Activated CD8-positive, alpha-beta memory T cell treated with anti-CD3 and anti-CD28 coated beads for 36 hours (primary cell): ENCODE measurements around the gene MEIS3. TPM values are rescaled to one million over a fixed set of nuclear protein-coding genes. Genes with fewer than 3 reads are reported as not detected.

ENCODE experiments used
- CTCF ChIA-PET: fragments of 350-600 bp; sonication (Branson Sonifier 250); formaldehyde crosslinking; loops from one replicate; lab custom pipeline; 2021; ENCODE audit warnings: antibody characterized with exemption; lab: Charles Lee
- POLR2A ChIA-PET: fragments of 350-600 bp; sonication (Branson Sonifier 250); formaldehyde crosslinking; loops from one replicate; lab custom pipeline; 2021; ENCODE audit warnings: antibody characterized with exemption; lab: Charles Lee
- total RNA-seq, 2 experiments: library from RNA; stranded (reverse); gene quantifications; one replicate each; pipeline ENCODE4 v1.2.3, GENCODE V29; 2021

The MEIS3 gene
- total RNA-seq: not detected

DNA sequence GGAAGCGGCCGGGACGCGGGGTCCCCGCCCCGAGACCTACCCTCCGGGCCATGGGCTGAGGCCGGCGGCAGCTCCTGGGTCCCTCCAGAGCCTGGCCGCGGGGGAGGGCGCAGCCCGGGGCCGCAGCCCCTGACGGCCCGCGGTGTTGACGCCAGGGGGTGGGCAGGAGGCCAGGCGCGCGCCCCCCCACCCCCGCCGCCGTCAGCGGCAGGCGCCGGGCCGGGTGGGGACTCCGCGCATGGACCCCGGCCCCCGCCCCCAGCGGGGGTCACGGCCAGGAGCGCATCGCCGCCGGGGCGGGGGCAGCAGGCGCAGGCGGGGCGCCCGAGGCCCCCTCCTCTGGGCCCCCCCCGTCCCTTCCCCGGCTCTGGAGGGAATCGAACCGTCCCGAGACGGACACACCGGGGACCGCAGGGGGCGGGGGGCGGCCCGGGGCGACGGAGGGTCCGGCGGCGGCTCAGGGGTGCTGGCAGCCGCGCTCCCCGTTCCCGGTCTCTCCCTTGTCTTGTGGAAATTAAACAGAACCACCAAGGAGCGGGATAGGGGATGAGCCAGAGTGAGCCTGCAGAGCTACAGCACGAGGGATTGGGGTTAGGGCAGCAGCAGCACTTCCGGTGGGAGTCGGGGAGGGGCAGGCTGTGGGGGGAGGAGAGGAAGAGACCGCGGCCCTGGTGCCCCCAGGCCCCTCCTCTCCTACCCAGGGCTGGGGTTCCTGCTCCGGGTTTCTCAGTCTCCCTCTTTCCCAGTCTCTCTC lies at the start of gene MEIS3:
TSS of gene MEIS3 (minus strand) at position 498 of the 754 bp plus-strand sequence. CDS start at position 52, 446 bp downstream.
- POLR2A ChIA-PET: no interaction called here

DNA sequence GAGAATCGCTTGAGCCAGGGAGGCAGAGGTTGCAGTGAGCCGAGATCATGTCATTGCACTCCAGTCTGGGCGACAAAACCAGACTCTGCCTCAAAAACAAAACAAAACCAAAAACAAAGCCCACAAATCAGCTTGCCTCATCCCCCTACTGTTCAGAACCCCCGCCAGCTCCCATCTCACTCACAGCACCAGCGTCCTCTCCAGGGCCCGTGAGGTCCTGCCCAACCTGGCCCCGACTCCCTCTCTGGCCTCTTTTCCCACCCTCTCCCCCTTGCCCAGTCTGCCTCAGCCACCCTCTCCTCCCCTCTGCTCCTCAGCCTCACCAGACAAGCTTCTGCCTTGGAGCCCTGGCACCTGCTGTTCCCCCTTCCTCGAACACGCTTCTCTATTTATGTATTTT lies 48.6 kb upstream of the MEIS3 start:
- ChIA-PET POLR2A (no interaction called here), CTCF (no interaction called here)

More for the DNA sequence above, at the start of gene MEIS3:
- CTCF ChIA-PET: no interaction called here

DNA sequence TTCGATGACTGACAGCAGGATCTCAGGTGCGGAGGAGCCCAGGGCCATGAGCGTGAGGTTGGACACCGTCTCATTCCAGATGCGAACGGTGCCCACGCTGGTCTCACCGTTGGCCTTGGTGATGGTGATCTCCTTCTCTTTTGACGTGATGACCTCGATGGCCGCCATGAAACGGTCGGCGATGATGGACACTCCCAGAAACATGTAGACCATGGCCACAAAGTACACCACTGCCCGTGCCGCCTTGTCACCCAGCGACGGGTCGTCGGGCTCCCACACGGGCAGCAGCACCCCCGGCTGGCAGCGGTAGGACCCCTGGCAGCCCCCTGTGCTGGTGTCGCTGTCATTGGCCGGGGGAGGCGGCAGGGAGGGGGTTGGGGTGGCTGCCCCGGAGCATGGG lies 46.6 kb upstream of the MEIS3 start:
- POLR2A ChIA-PET: no interaction called here
- CTCF ChIA-PET: no interaction called here

DNA sequence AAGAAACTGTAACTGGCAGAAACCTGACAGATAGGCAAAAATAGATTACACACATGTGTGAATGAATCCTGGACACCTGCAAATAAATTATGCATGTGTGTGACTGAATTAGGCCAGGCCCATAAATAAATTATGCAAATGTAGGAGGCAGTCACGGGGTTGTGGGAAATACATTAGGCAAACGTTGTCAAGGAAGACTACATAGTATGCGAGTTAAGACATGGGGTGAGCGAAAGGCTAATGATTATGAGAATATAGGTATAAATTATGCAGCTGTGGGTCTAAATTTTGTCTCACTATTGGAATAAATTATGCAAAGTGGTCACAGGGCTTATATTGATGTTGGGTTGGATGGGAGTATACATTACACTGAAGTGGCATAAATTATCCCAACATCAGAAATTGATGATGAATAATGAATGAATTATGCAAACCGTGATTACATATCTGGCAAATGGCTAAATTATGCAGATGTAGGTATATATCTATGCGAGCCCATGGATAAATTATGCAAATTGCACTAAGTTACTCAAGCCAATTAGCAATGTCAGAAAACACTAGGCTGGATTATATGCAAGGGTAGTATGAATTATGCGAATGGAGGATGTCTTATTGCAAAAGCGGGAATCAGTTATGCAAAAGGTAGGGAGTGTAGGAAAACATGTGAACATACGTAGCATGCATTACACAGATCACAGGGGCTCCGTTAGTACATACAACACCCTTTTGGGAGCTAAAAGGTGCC lies 45.5 kb upstream of the MEIS3 start:
- POLR2A ChIA-PET: no interaction called here
- CTCF ChIA-PET: interaction anchor here (1.5 kb wide), 1 partner anchor 74 kb away, joined by 3 read pairs; no protein-coding TSS in a partner anchor

DNA sequence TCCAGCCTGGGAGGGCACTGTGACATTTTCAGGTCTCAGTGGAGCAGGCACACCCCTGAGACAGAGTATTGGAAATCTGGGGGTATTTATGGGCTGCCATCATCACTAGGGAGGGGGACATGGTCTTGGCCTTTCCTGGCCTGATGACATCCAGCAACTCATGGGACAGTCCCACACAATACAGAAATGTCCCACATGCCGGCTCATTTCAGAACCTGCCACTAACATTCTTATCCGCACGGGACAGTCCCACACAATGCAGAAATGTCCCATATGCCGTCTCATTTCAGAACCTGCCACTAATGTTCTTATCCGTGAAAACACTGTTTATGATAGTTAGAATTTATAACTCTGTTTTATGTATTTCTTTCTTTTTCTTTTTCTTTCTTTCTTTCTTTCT lies 42.5 kb upstream of the MEIS3 start:
- ChIA-PET CTCF (no interaction called here), POLR2A (no interaction called here)

DNA sequence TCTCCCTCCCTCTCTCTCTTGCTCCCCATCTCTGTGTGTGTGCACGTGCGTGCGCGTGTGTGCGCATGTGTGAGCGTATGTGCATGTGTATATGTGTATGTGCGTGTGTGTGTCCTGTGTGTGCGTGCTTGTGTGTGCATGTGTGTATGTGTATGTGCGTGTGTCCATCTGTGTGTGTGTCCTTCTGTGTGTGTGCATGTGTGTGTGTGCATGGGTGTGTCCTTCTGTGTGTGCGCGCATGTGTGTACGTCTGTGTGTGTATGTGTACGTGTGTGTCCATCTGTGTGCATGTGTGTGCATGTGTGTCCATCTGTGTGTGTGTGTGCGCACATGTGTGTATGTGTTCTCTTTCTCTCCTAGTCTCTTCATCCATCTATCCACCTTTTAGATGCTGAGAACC lies 40.1 kb upstream of the MEIS3 start:
- CTCF ChIA-PET: interaction anchor here (0.6 kb wide), 1 partner anchor 30 kb away, joined by 3 read pairs; no protein-coding TSS in a partner anchor
- POLR2A ChIA-PET: no interaction called here

DNA sequence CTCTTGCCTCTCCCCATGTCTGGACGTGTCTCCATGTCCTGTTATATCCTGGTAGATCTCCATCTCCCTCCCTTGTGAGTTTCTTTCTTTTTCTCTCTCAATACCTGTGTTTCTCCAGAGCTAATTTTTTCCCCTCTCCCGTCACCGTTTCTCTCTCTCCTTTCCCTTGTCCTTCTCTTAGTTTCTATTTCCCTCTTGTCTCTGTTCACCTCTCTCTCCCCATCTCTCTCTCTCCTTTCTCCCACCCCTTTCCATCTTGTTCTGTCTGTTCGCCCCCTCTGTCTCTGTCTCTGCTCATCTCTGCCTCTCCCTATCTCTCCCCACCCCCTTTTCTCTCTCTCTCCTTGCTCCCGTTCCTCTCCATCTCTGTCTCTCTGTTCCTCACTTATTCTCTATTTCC lies 39.3 kb upstream of the MEIS3 start:
- ChIA-PET CTCF (no interaction called here), POLR2A (no interaction called here)

DNA sequence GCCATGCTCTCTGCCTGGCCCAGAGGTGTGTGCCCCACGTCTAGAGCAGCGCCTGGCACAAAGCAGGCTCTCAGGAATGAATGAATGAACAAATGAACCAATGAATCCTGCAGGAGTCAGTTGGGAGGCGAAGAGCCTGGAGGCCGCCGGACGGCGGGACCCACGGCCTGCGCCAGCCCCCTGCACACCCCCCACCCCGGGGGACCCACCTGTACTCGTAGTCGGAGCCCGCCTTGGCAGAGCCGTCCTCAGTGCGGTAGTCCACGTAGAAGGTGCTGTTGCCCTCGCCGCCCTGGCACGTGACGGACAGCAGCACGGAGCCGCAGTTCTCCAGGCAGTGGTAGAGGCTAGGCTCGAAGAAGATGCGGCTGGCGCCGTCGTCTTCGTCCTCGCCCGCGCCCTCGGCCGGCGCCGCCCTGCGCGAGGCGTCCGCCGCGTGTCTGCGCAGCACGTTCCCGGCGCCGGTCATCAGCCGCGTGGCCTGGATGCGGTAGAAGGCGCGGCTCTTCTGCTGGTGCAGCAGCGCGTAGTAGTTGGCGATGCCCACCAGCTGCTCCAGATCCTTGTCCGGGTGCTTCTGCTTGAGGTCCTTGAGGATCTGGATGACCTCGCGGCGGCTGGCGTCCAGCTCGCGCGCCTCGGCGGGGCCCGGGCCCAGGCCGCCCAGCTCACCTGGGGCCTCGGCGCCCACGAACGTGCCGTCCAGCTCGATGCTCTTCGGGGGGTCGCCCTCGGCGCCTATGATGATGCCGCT lies 37.6 kb upstream of the MEIS3 start:
- ChIA-PET POLR2A (no interaction called here), CTCF (no interaction called here)

DNA sequence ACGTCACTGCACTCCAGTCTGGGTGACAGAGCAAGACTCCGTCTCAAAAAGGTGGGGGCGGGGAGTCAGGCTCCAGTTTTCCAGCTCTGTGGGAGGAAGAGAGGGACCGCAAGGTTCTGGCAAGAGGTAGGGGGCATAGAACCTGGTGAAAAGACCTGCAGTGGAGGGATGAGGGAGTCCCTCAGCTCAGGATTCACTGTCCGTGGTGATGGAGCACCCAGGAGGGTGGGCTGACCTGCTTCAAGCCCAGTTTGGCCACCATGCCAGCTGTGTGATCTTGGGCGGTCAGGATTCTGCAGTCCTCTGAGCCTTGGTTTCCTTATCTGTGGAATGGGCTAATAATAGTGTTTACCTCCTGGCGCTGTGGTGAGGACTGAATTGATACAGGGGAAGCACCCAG lies 31.2 kb upstream of the MEIS3 start:
- POLR2A ChIA-PET: no interaction called here
- CTCF ChIA-PET: interaction anchor here (0.6 to 0.7 kb wide), 2 partner anchors 17 to 257 kb away, joined by 3 to 5 read pairs; no protein-coding TSS in a partner anchor

DNA sequence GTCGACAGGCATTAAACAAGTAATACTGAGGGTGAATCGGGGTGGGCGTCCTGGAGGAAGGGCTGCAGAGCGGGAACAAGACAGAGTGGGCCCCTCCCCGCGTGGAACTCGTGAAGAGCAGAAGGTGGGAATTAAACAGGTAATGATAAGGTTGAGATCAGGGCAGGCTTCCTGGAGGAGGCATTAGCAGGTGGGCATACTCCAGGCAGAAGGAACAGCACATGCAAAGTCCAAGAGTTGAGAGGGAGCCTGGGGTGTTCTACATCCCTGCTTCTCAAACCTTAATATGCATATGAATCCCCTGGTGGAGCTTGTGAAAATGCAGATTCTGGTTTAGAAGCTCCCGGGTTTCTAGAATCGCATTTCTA lies 29.0 kb upstream of the MEIS3 start:
- CTCF ChIA-PET: interaction anchor here (1.2 kb wide), 1 partner anchor 135 kb away, joined by 3 read pairs; no protein-coding TSS in a partner anchor
- POLR2A ChIA-PET: no interaction called here

DNA sequence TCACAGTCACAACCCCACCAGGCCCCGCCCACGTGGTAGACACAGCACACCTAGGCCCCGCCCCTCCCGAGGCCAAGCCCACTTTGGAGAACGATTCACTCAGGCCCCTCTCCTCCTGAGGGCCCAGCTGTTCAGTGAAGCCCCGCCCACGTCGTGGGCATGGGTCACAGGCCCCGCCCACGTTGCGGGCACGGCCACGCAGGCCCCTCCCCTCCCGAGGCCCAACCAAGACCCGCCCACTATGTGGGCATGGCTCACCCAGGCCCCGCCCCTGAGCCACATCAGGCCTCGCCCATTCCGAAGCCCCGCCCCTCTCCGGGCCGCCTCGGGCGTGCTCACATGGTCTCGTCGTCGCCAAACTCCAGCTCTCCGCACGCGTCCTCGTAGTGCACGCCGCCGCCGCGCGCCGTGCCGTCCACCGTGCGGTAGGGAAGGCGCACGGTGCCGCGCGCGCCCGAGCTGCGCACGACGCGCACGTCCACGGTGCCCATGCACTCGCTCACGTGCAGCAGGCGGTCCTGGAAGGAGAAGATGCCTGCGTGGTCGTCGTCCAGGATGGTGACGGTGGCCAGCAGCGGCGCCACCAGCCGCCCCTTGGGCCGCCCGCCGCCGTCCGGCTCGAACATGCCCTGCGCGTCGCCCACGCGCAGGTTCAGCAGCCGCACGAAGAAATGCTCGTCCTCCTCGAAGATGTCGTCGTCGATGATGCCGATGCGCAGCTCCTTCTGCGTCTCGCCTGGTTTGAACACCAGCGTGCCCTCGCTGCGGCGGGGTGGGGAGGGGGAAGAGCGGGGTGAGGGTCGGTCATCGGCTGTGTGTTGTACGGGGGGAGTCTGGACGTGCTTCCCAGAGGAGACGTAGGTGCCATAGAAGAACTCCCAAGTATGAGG lies 28.4 kb upstream of the MEIS3 start:
- POLR2A ChIA-PET: no interaction called here

DNA sequence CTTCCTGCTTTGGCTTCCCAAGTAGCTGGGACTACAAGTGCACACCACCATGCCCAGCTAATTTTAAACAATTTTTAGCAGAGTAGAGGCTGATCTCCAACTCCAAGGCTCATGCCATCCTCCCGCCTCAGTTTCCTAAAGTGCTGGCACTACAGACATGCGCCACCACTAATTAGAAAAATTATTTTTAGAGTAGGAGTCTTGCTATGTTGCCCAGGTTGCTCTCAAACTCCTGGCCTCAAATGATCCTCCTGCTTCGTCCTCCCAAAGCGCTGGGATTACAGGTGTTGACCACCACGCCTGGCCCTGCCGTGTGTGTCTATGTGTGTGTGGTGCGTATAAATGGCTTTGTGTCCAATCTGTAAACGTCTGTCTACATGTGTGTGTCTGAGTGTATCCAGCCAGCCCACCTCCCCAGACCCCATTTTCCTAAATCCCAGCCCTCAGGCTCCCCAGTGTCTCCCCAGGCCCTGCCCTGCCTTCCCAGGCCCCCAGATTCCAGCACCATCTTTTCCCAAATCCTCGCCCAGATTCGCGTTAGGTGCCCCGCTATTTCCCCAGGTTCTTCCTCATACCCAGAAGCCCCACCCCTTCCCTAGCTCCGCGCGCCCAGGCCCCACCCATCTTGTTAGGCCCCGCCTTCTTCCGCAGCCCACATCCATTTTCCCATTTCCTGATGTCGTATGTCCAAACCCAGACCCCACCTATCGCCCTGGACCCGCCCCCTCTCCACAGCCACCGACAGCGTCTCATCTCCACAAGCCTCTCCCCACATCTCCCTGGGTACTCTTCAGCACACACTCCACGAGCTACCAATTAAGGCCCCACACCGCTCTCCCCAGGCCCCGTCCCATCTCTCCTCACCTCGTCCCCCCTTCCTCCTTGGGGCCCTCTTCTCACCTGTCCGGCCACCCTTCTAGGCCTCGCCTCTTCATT lies 27.5 kb upstream of the MEIS3 start:
- ChIA-PET POLR2A (interaction anchor here (0.5 kb wide), 1 partner anchor 98 kb away, joined by 4 read pairs; the partner anchor contains the start of gene DHX34), CTCF (interaction anchor here (0.6 to 2.0 kb wide), 4 partner anchors 10 to 515 kb away, joined by 3 to 16 read pairs (median 4); no protein-coding TSS in a partner anchor)

More for the DNA sequence above, 28.4 kb upstream of the MEIS3 start:
- CTCF ChIA-PET: interaction anchor here (0.6 to 2.0 kb wide), 4 partner anchors 11 to 136 kb away, joined by 3 to 16 read pairs (median 4); no protein-coding TSS in a partner anchor

DNA sequence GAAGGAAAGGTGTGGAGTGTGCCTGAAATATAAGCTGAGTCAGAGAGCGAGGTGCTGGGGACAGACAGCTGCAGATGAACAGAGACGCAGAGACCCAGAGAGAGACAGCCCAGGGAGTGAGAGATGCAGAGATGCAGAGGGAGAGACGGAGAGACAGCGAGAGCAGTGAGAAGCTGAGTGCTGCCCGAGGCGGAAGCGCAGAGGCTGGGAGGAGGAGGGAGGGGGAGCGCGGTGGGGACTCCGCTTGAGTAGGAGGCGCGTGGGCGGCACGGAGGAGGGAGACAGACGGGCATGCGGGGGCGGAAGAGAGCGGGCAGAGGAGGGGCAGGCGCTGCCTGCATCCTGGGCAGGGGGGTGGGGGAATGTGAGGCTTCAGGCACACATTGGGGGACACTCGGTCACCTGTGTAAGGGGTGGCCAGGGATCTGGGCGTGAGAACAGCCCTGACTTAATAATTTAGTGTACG lies 26.6 kb upstream of the MEIS3 start:
- ChIA-PET CTCF (interaction anchor here (0.6 to 2.0 kb wide), 3 partner anchors 9 to 515 kb away, joined by 3 to 16 read pairs (median 5); no protein-coding TSS in a partner anchor), POLR2A (interaction anchor here (0.6 kb wide), 1 partner anchor 115 kb away, joined by 6 read pairs; no protein-coding TSS in a partner anchor)

DNA sequence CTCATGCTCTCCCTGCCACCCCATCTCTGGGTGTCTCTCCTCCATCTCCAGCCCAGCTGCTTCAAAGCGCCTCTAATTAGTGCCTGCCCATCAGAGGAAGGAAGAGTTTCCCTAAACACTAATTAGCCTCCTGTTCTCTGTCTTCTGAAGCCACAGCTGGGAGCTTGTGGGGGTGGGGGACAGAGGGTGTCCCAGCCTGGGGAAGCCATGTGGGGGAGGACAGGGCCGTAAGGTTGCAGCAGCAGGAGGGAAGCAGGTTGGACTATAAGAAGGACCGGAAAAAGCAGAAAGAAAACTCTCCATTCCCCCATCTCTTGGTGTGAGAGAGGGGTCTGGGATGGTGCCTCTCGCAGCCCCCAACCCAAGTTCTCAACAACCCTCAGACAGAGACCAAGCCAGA lies 26.2 kb upstream of the MEIS3 start:
- CTCF ChIA-PET: interaction anchor here (1.0 kb wide), 1 partner anchor 9 kb away, joined by 3 read pairs; no protein-coding TSS in a partner anchor
- POLR2A ChIA-PET: interaction anchor here (0.6 kb wide), 1 partner anchor 115 kb away, joined by 6 read pairs; no protein-coding TSS in a partner anchor

DNA sequence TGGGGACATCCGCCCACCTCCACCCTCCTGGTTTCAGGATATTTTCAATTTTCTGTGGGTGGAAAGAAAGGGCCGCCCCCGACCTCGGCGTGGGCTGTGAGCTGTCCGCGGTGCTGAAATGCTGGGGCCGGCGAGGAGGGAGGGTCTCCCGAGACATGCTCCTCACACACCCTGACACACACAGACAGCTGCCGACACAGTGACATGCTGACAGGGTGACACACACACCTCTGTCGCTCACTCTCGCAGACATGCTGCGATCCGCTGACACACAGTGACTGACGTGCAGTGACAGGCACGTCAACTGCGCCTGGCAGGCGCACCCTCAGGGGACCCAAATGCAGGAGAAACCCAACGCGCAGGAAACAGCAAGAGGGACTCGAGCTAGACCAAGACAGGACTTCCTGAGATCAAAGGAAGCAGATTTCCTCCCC lies 25.1 kb upstream of the MEIS3 start:
- ChIA-PET POLR2A (no interaction called here), CTCF (interaction anchor here (0.6 to 1.0 kb wide), 2 partner anchors 8 to 1226 kb away, joined by 3 read pairs; no protein-coding TSS in a partner anchor)

DNA sequence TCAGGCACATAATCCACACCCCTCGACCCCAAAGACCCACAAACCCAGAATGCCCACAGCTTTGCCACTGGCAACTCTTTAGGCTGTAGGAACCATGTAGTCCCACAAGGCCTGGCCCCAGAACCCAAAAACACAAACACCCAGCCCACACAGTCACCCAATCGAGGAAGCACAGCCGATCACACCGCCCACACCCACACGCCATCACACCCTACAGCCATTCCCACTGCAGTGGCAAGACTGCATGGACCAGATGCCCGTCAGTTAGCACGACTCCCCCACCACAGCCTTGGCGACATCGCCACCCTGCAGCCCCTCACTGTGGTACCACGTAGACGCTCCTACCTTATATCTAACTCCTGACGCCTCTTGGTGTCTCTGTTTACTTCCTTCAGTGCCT lies 24.0 kb upstream of the MEIS3 start:
- ChIA-PET CTCF (interaction anchor here (1.5 kb wide), 1 partner anchor 269 kb away, joined by 4 read pairs; no protein-coding TSS in a partner anchor), POLR2A (no interaction called here)

DNA sequence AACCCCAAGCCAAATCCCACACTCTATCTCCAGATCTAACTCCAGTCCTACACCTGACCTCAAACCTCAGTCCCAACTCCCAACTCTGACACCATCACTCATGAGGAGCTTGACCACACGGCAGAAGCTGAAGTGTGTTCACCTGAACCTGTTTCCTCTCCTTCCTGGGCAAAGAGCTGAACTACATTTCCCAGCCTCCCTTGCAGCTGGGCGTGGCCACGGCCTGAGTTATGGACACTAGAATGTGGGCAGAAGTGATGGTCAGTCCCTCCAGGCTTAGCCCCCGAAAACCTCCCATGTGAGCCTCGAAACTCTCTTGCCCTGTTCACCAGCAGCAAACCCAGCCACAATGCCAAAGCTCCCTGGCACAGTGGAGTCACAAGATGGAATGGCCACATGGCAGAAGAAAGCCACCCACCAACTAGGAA lies 19.5 kb upstream of the MEIS3 start:
- ChIA-PET CTCF (interaction anchor here (0.9 to 7.3 kb wide), 5 partner anchors 11 to 268 kb away, joined by 3 to 70 read pairs (median 4); partner anchors contain the start of gene NAPA), POLR2A (no interaction called here)
